Measurements from ENCODE around the gene MAP2K2.
A peak's percentile ranks its signal among the peaks of the same experiment; 100 is the strongest.
"Not testable (repeated sequence)": the region's sequence is repeated elsewhere in the genome, so short reads cannot be mapped to it uniquely, and the experiment has no call there.

Gene MAP2K2

DNA sequence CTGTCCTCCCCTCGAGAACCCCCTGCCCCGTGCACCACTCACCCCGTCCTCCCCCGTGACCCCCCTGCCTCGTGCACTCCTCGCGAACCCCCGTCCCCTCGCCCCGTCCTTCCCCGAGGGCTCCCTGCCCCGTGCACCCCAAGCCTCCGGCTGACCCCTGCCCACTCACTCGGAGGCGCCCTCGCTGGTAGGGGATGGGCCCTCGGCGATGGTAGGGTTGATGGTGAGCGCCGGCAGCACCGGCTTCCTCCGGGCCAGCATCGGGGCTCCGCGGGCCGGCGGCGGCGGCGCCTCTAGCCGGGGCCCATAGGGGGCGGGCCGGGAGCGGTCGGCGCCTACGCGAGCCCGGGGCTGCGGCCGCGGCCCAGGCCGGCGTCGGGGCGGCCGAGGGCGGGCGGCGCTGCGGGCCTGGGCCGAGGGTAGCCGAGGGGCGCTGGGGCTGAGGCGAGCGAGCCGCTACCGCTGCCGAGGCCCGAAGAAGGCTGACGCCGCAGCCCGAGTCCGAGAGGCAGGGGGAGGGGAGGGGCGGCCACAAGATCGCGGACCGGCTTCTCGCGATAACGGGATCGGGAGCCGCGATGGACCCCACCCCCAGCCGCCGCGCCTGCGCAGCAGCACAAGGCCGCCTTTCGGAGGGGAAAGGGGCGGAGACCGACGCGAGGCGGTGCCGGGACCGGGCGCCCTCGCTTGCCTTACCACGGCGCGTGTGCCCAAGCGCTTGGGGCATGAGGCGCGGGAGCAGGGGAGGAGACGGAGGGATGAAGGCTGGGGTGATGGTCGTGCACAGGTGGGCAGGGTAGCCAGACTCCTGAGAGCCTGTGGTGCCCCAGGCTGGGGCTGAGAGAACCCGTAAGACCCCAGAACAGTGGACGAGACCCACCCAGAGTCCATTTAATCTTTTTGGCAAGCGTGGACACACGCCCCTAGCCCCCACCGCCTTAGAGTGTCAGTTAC lies at the start of gene MAP2K2:
MAP2K2 (minus strand) TSS at position 508 of the 954 bp plus-strand sequence; CDS start at position 261, 247 bp downstream.
- H3K4me3 ChIP-seq (ENCODE audit: low read depth, low read length): peak within 1 kb of the TSS; percentile 84
- TF ChIP-seq, protein P1, sequence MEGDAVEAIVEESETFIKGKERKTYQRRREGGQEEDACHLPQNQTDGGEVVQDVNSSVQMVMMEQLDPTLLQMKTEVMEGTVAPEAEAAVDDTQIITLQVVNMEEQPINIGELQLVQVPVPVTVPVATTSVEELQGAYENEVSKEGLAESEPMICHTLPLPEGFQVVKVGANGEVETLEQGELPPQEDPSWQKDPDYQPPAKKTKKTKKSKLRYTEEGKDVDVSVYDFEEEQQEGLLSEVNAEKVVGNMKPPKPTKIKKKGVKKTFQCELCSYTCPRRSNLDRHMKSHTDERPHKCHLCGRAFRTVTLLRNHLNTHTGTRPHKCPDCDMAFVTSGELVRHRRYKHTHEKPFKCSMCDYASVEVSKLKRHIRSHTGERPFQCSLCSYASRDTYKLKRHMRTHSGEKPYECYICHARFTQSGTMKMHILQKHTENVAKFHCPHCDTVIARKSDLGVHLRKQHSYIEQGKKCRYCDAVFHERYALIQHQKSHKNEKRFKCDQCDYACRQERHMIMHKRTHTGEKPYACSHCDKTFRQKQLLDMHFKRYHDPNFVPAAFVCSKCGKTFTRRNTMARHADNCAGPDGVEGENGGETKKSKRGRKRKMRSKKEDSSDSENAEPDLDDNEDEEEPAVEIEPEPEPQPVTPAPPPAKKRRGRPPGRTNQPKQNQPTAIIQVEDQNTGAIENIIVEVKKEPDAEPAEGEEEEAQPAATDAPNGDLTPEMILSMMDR (IDR thresholded peaks at IDR 0.05; ENCODE audit: low read depth, low read length): no peak

DNA sequence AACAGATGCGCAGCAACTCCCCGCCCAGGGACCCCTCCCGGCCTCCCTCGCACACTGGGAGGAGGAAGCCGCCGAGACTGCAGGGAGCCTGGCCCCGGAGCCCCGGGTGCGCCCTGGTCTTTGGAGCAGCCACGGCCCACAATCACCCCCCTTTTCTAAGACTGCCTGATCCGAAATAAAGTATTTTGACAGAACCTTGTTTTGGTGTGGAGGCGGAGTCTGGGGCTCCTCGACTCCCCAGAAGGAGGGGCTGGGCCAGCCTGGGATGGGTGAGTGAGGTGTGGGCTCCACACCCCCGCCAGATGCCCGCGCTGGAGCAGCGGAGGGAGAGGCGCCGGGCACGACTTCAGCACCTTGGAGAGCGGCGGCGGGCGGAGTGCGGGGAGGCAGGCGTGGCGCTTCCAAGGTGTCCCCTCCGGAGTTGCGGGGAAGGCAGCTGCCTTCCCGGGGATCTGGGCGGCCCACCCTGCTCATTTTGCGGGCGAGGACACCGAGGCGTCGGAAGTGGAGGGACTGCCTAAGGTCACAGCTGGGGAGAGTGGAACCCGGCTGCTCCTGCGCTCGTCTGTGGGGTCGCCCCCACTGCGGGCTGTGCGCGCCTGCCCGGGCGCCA lies 49.0 kb upstream of the MAP2K2 start:
- no peak overlapping the region for H3K4me3 ChIP-seq (ENCODE audit: low read depth, low read length)
- TF ChIP-seq, protein P1 (IDR thresholded peaks at IDR 0.05; ENCODE audit: low read depth, low read length): no peak

DNA sequence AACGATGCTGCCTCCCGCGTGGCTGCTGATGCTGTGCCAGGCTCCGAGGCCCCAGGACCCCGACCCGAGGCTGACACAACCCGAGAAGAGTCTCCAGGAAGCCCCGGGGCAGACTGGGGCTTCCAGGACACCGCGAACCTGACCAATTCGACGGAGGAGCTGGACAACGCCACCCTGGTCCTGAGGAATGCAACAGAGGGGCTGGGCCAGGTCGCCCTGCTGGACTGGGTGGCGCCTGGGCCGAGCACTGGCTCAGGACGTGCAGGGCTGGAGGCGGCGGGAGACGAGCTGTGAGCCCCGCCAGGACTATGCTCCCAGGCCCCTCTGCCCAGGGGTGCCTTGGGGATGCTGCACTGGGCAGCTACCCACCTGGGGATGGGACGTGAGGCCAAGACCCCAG lies 47.8 kb upstream of the MAP2K2 start:
- TF ChIP-seq, protein P1 (IDR thresholded peaks at IDR 0.05; ENCODE audit: low read depth, low read length): no peak
- no peak overlapping the region for H3K4me3 ChIP-seq (ENCODE audit: low read depth, low read length)

GRCh38 chr19:4164262-4164661 lies 40.3 kb upstream of the MAP2K2 start:
- H3K4me3 ChIP-seq (ENCODE audit: low read depth, low read length): no peak overlapping the region
- TF ChIP-seq, protein P1 (IDR thresholded peaks at IDR 0.05; ENCODE audit: low read depth, low read length): no peak

- H3K4me3 ChIP-seq (ENCODE audit: low read depth, low read length): no peak overlapping the region
- TF ChIP-seq, protein P1 (IDR thresholded peaks at IDR 0.05; ENCODE audit: low read depth, low read length): no peak
Measured at GRCh38 chr19:4161415-4162077, 37.6 kb upstream of the MAP2K2 start.

- not testable (repeated sequence) for H3K4me3 ChIP-seq (ENCODE audit: low read depth, low read length)
Measured at GRCh38 chr19:4157971-4158370, 34.0 kb upstream of the MAP2K2 start.

GRCh38 chr19:4157164-4157563 lies 33.2 kb upstream of the MAP2K2 start:
- TF ChIP-seq, protein P1 (IDR thresholded peaks at IDR 0.05; ENCODE audit: low read depth, low read length): no peak
- H3K4me3 ChIP-seq (ENCODE audit: low read depth, low read length): no peak overlapping the region

All from WI38 (cell line).